GM23248 (cell line): ENCODE data around the gene CDC40.

Experiments used
- EZH2 ChIP-seq: fragments of 200-600 bp; sonication (generic); IDR thresholded peaks from 2 replicates; pipeline ENCODE4 v1.6.1; 2018; ENCODE audit warnings: antibody characterized with exemption, mild to moderate bottlenecking; ENCODE audit not compliant: insufficient read depth, poor library complexity, severe bottlenecking
- EZH2phosphoT487 ChIP-seq: fragments of 200-600 bp; sonication (generic); IDR thresholded peaks from 2 replicates; pipeline ENCODE4 v1.6.1; 2018; ENCODE audit warnings: antibody characterized with exemption, moderate library complexity, mild to moderate bottlenecking, low read depth; ENCODE audit not compliant: insufficient read depth

DNA sequence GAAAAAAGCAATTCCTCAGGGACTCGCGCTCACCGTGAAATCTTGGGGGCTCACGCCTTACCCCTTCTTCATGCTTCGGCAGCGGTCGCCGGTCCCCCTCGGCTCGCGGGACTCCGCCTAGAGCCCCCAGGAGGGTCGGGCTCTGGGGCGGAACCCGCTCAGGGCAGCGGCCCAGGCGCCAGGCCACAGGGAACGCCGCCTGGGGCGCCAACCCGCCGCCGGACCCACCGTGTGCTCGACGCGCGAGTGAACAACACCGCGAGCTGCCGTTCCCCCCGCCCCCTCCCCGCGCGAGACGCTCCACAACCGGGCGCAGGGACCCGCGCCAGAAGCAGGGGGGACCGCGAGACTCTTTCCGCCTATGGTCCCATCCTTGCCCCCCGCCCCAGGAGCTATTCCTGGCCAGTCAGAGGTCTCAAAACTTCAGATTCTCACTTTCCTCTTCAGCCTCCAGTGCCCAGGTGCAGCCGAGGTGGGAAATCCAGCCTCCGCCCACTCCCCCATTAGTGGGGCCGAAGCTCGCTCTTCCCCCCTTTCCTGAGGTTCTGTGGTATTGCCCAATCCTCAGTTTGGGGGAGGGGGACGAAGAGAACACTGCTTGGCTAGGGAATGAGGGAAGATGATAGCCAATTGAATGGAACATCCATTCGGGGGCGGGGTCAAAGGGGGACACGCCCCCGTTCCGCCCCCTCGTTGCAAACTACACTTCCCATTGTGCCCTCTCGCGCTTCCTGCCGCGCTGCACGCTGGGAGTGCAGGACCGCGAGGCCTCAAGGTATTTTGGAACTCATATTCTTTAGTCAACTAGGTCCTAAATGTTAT lies 610 bp upstream of the CDC40 start, which contains the start of gene WASF1:
- TF ChIP-seq EZH2: no peak
- TF ChIP-seq EZH2phosphoT487: no peak
